ENCODE measurements around the gene TAF4B.

TAF4B gene

GRCh38 chr18:26322890-26323653 lies 96.8 kb downstream of the TAF4B start:
- DNase-seq (ENCODE audit: insufficient read length): no peak
- TF ChIP-seq TAF1 (IDR thresholded peaks at IDR 0.05; ENCODE audit: borderline replicate concordance, low read depth, low read length): no peak
- no peak for TF ChIP-seq POLR2AphosphoS5 (IDR thresholded peaks at IDR 0.05; ENCODE audit: low read depth, low read length)
- TF ChIP-seq POLR2A (IDR thresholded peaks at IDR 0.05; ENCODE audit: low read depth, low read length): no peak
- no peak for FAIRE-seq

DNA sequence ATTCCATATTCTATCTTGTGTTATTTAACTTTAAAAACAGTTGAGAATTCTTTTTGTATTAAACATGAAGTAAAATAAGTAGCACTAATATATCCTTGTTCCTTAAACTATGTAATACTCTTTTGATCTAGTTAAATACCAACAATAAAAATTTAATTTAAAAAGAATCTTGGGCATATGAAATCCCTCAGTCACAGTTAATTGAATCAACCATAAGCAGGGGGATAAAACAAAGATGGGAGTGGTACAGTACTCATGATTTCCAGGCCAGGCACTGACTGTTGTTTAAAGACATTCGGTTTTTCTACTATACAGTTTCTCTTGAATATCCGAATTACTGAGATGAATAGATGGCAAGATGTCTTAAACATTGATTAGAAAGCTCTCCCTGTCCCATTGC lies 99.5 kb downstream of the TAF4B start:
- TF ChIP-seq POLR2A (IDR thresholded peaks at IDR 0.05; ENCODE audit: low read depth, low read length): no peak
- TF ChIP-seq POLR2AphosphoS5 (IDR thresholded peaks at IDR 0.05; ENCODE audit: low read depth, low read length): no peak
- TF ChIP-seq TAF1 (IDR thresholded peaks at IDR 0.05; ENCODE audit: borderline replicate concordance, low read depth, low read length): no peak
- FAIRE-seq (no peak), DNase-seq (ENCODE audit: insufficient read length) (no peak)

GRCh38 chr18:26327062-26327461 lies 100.8 kb downstream of the TAF4B start:
- FAIRE-seq (no peak), DNase-seq (ENCODE audit: insufficient read length) (no peak)
- no peak for TF ChIP-seq TAF1 (IDR thresholded peaks at IDR 0.05; ENCODE audit: borderline replicate concordance, low read depth, low read length)
- TF ChIP-seq POLR2AphosphoS5 (IDR thresholded peaks at IDR 0.05; ENCODE audit: low read depth, low read length): no peak
- no peak for TF ChIP-seq POLR2A (IDR thresholded peaks at IDR 0.05; ENCODE audit: low read depth, low read length)

DNA sequence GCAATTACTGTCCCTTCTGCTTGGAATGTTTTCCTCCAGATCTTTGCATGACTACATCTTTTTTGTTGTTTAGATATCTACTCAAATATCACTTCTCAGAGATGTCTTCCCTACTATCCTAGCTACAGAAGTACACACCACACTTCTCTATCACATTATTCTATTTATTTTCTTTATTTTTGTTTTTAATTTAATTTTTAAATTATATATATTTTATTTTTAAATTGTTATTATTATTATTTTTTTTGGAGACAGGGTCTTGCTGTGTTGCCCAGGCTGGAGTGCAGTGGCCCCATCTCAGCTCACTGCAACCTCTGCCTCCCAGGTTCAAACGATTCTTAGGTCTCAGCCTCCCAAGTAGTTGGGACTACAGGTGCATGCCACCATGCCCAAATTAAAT lies 106.7 kb downstream of the TAF4B start:
- DNase-seq (ENCODE audit: insufficient read length): no peak
- TF ChIP-seq TAF1 (IDR thresholded peaks at IDR 0.05; ENCODE audit: borderline replicate concordance, low read depth, low read length) (no peak), POLR2AphosphoS5 (IDR thresholded peaks at IDR 0.05; ENCODE audit: low read depth, low read length) (no peak), POLR2A (IDR thresholded peaks at IDR 0.05; ENCODE audit: low read depth, low read length) (no peak)
- FAIRE-seq: no peak

DNA sequence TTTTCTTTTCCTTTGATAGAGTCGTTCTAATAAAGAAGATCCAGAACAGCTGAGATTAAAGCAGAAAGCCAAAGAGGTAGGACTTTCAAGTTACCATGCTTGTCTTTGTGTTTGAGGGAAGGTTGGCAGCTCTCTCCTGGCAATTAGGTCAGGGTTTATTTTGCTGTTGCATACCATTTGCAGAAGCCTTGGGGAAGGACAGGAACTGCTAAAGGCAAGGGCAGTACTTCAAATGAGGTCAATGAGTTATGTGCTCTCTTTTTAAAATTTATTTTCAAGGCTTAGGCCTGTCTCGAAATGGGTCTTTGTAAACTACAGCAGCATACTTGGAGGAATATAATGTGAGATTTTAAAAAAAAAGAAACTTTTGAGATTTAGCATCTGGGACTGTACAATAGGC lies 108.9 kb downstream of the TAF4B start:
- no peak for FAIRE-seq
- no peak for TF ChIP-seq POLR2AphosphoS5 (IDR thresholded peaks at IDR 0.05; ENCODE audit: low read depth, low read length)
- no peak for TF ChIP-seq POLR2A (IDR thresholded peaks at IDR 0.05; ENCODE audit: low read depth, low read length)
- DNase-seq (ENCODE audit: insufficient read length): no peak

DNA sequence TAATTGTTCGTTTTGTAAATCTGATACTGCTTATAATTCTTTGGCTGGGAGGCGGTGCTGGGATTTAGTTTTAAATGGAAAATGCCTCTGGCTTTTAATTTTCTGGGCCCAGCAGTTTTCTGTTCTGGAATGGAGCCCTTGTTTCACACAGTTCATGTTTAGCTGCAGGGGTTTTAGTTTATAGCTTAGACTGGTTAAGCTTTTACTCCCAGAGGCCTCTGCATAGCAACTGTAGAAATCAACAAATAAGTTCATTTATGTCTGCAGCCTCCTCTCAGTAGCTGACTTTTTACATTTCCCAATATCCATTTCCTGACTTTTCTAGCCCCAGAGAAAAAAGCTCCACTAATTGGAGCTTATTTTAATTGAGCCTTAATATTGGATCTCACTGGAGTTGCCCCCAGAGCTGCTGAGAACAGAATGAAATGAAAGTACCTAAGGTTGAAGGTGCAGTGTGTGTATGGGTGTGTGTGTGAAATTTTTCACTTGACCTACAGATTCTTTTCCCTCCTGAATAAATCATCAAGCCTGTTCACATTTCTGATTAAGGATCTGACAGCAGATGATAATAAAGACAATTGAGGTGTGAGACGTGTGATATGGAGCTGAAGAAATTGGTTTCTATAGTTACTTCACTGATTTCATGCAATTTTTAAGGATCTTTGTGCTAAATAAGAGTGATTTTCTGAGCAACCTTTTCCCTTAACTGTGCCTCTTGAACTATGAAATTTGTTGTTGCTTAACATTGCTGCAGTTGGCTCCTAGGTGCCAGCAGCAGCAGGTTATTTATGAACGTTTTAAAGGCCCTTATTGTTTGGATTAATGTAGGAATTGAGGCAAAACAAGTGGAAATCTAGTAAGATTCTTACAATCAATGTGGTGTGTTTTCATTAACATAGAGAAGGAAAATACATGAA lies 109.6 kb downstream of the TAF4B start:
- no peak for DNase-seq (ENCODE audit: insufficient read length)
- no peak for FAIRE-seq
- TF ChIP-seq POLR2AphosphoS5 (IDR thresholded peaks at IDR 0.05; ENCODE audit: low read depth, low read length) (no peak), POLR2A (IDR thresholded peaks at IDR 0.05; ENCODE audit: low read depth, low read length) (no peak), TAF1 (IDR thresholded peaks at IDR 0.05; ENCODE audit: borderline replicate concordance, low read depth, low read length) (no peak)

DNA sequence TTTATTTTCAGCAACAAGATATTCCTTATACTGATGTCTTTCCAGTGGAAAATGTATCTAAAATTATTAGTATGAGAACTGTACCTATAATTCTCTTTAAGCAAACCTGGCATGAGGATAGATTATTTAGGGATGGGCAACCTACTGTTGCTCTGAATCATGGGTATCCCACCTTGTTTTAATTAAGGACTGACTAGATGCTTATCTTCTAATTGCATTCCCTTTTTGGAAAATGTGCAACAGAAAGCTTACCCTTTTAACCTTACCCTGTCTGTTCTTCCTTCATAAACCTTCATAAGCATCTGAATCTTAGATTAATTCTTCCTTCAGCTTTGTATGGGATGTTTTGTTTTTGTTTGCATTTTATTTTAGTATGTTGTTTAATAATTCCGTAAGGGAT lies 110.3 kb downstream of the TAF4B start:
- no peak for FAIRE-seq
- no peak for DNase-seq (ENCODE audit: insufficient read length)
- TF ChIP-seq POLR2A (IDR thresholded peaks at IDR 0.05; ENCODE audit: low read depth, low read length): no peak

GRCh38 chr18:26342646-26343045 lies 116.4 kb downstream of the TAF4B start:
- no peak for DNase-seq (ENCODE audit: insufficient read length)
- FAIRE-seq: no peak
- TF ChIP-seq POLR2A (IDR thresholded peaks at IDR 0.05; ENCODE audit: low read depth, low read length): no peak

- no peak for TF ChIP-seq POLR2AphosphoS5 (IDR thresholded peaks at IDR 0.05; ENCODE audit: low read depth, low read length)
- TF ChIP-seq POLR2A (IDR thresholded peaks at IDR 0.05; ENCODE audit: low read depth, low read length): no peak
- TF ChIP-seq TAF1 (IDR thresholded peaks at IDR 0.05; ENCODE audit: borderline replicate concordance, low read depth, low read length): no peak
- FAIRE-seq (no peak), DNase-seq (ENCODE audit: insufficient read length) (no peak)
Observed at GRCh38 chr18:26350961-26351360, 124.7 kb downstream of the TAF4B start.

- no peak for TF ChIP-seq POLR2A (IDR thresholded peaks at IDR 0.05; ENCODE audit: low read depth, low read length)
- no peak for TF ChIP-seq POLR2AphosphoS5 (IDR thresholded peaks at IDR 0.05; ENCODE audit: low read depth, low read length)
- TF ChIP-seq TAF1 (IDR thresholded peaks at IDR 0.05; ENCODE audit: borderline replicate concordance, low read depth, low read length): no peak
- DNase-seq (ENCODE audit: insufficient read length): no peak
- no peak for FAIRE-seq
Observed at GRCh38 chr18:26356045-26356785, 130.0 kb downstream of the TAF4B start.

DNA sequence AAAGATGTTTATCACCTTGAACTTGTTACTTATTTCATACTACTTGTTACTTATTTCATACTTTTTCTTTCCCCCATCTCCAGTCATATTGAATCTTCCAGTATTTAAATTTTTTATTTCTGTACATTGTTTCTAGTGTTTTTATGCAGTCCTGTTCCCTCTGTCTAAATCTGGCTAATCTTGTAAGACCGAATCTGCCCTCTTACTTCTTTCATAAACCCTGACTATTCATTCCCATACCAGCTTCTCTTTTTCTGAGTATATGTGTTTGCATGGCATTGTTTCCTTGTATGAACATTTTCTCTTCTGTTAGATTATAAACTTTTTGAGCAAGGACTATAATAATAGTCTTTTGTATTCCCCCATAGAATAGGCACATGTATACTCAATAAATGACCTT lies 131.7 kb downstream of the TAF4B start:
- FAIRE-seq: no peak
- DNase-seq (ENCODE audit: insufficient read length): no peak
- no peak for TF ChIP-seq POLR2A (IDR thresholded peaks at IDR 0.05; ENCODE audit: low read depth, low read length)
- TF ChIP-seq POLR2AphosphoS5 (IDR thresholded peaks at IDR 0.05; ENCODE audit: low read depth, low read length): no peak
- no peak for TF ChIP-seq TAF1 (IDR thresholded peaks at IDR 0.05; ENCODE audit: borderline replicate concordance, low read depth, low read length)

Measured in GM12892 (cell line).